T-helper 22 cell (primary cell): ENCODE measurements around the gene CPA1.

Source experiments
- DNase-seq: peaks from one replicate; pipeline ENCODE4 v3.0.0-alpha.2; 2020; ENCODE audit warnings: low read depth

CPA1 gene

DNA sequence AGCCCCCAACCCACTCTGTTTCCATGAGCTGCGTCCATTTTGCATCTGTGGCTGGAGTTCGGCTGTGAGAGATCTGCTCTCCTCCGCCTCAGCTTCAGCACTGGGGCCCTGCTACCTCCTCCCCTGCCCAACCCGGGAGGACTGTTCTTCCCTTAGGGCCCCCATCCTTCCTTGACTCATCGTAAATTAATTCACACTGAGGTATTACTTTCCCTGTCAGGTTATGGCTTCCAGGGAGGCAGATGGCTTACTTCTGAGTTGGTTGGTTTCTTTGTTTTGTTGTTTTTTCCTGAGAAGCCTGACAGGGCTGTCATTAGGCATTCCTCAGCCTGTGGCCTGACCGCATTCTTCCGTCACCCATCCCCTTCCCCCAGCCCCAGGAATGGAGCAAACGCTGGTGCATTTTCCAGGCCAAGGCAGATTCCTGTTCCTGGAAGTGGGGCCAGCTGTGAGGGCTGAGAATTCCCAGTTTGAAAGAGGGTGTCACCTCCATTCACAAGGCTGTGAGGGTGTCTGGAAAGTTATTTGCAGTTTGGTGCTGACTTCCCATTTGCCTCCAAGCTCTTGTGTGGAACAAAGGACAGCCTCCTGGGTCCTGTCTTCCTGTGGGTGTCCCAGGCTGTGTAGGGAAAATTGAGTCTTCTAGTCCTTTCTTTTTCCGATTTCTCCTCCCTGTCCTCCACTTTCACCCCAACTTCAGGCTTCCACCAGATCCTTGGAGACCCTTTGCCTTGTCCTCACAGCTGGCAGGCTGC lies 24.0 kb upstream of the CPA1 start:
- DNase-seq = no peak

DNA sequence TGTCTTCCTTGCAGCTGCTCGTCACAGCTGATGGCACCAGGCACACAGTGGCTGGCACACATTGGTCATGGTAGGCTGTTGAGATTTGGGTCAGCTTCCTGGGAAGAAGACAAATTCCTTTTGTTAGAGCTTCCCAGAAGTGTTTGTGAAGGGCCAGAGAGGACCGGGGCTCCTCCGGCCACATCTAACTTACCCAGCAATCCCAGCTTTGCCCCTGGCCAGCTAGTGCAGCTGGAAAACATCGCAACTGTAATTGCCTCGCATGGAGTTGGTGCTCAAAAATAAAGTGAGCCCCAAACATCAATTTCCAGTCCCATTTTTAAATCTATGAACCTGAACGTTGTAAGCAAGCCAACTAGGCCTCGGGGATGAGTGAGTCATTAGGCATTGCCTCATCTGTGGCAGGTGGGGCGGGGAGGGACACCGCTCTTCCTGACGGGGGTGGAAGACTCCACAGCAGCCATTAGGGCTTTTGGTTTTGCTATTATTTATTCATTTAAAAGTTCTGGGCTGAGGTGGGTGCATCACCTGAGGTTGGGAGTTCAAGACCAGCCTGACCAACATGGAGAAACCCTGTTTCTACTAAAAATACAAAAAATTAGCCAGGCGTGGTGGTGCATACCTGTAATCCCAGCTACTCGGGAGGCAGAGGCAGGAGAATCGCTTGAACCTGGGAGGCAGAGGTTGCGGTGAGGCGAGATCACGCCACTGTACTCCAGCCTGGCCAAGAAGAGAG lies 23.2 kb upstream of the CPA1 start:
- no peak for DNase-seq

DNA sequence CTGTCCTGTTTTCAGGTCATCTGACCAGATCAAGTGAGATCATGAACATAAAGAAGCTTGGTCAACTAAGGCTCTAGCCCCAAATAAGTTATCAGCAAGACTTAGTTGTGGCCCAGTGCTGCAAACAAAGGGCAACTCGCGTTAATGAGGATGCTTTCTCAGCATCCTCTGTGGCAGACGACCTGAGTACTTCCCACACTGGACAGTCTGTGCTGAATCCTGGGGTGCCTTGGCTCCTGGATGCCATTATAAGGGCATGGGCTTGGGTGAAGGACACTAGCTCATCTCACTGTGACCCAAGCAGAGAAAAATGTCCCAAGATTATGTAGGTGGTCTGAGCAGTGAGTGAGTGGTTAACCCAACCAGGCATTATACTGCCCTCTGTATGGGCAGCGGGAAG lies 21.8 kb upstream of the CPA1 start:
- no peak for DNase-seq

DNA sequence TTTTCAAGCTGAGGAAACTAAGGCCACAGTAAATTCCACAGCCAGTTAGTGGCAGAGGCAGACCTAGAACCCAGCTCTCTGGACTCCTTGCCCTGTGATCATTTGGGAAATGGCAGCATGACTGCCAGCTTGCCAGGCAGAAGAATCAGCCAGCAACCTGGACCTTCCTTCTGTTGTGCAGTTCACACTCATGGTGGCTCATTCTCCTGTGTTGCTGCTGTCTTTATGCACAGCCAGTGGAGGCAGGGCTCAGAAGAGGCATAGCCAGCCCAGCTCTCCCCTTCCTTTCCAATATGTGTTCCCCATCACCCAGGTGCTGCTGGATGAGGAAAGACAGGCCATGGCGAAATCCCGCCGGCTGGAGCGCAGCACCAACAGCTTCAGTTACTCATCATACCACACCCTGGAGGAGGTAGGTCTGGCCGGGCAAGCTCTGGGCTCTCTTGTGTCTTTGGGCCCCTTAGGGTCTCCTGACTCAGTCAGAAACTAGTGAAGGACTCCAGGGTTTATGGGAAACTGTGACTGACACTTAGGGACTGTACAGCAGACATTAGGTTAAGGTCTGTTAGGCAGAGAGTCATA lies 20.9 kb upstream of the CPA1 start:
- DNase-seq = no peak

DNA sequence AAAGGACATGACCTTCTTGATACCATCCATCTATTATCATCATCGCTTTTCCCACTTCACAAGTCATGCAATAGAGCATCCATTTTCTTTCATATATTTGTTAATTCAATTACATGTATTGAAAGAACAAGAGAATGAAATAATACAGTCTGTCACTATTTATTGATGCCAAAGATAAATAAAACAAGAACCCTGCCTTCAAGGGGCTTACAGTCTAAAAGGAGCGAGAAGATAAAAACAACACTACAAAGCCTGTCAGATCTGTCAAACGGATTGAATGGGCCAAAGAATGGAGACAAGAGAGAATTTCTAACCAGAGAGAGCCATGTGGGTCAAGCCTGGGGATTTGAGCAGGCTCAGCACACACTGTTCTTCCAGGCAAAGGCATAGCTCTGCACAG lies 19.8 kb upstream of the CPA1 start:
- no peak for DNase-seq

DNA sequence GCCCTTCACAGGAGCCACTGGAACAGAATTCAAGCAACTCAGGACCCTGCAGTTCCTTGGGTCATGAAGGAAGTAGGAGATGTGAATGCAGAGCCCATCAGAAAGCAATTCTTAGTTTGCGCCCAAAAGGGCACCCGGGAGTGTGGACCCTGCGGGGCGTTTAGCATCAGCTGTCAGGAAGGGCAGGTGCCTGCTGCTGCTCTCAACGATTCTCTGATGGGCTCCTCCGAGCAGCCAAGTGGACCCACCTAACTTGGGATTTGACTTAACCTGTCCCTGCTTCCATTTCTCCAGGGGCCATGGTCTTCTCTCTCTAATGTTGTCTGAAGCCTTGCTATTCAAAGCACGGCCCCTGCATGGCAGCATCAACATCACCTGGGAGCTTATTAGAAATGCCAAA lies 18.6 kb upstream of the CPA1 start:
- DNase-seq = no peak

DNA sequence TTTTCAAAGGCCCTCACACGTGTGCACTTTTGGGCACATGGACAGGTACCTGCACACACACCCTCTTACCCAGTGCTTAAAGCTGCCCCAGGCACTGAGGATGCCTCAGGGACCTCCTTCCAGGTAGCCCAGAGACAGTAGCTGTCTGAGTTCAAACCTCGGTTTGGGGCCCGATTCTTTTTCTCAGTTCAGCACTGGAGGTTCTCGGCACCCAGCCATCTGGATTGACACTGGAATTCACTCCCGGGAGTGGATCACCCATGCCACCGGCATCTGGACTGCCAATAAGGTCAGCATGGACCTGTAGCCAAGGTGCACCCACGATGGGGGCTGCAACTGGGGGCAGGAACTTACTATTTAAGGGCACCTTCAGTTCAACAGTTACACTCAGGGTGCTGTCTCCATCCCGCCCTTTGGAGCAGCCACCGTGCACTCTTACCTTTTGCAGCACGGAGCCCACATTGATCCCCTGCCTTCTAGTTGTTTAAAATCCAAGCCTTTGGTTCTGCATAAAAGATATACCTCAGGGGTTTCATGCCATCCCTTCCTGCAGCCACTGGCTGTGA lies 18.0 kb upstream of the CPA1 start:
- no peak for DNase-seq

DNA sequence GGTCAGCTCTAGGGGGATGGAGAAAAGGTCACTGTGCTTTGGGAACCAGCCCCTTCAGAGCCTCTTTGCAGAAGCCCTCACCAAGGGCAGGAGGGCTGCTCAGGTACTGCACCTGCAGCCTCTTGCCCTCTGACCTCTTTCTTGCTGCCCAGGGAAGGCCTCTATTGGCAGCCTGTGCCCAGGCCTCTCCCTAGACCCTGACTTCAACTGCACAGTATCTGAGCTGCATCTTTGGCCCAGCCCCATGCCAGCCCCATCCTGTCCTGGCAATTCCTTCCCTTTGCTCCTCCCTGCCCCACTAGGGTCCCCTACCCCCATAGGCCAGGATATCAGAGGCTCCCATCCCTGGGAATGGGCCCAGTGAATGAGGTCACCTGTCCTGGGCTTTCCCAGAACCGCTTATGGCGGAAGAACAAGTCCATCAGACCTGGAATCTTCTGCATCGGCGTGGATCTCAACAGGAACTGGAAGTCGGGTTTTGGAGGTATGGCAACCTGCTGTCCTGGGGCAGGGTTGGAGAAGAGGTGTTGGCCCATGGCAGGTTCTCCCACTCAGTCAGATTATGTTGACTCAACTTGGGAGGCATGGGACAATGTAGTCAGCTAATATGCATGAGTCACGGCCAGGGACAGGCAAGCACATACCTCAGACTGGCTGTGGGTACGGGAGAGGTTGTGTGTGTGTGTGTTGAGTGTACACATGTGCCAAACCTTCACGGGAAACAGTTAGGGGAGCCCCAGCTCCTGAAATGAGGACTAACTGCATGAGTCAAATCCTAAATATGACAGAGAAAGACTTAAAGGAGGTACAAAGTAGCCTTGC lies 17.1 kb upstream of the CPA1 start:
- DNase-seq = no peak

DNA sequence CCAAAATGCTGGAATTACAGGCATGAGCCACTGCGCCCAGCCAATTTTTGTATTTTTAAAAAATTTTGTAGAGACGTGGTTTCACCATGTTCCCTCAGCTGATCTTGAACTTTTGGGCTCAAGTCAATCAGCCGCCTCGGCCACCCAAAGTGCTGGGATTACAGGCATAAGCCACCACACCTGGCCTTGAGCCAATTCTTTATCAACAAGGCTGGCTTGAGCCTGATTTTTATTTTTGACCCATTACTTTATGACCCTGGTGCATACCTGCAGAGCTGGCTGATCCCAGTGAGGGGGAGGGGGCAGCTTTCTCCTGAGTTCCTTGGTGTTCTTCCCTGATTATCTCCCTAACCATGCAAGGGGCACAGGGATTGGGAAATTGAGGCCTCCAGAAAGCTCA lies 15.8 kb upstream of the CPA1 start:
- no peak for DNase-seq

DNA sequence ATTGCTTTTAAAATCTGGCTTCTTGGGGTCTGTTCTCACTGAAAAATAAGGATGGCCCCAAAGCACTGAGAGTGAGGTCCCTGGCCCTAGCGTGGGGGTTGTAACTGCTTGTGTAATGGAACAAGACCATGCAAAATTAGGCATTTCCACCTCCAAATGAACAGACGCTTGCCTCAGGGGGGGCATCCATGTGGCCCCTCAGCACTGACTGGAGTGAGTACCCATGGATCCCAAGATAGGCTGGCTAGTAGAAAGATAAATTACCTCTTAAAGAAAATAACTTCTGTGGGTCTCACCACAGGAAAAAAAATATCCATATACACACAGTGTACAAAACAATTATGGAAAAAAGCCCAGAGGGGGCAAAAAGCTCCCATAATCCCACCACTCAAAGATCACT lies 15.2 kb upstream of the CPA1 start:
- DNase-seq = no peak

DNA sequence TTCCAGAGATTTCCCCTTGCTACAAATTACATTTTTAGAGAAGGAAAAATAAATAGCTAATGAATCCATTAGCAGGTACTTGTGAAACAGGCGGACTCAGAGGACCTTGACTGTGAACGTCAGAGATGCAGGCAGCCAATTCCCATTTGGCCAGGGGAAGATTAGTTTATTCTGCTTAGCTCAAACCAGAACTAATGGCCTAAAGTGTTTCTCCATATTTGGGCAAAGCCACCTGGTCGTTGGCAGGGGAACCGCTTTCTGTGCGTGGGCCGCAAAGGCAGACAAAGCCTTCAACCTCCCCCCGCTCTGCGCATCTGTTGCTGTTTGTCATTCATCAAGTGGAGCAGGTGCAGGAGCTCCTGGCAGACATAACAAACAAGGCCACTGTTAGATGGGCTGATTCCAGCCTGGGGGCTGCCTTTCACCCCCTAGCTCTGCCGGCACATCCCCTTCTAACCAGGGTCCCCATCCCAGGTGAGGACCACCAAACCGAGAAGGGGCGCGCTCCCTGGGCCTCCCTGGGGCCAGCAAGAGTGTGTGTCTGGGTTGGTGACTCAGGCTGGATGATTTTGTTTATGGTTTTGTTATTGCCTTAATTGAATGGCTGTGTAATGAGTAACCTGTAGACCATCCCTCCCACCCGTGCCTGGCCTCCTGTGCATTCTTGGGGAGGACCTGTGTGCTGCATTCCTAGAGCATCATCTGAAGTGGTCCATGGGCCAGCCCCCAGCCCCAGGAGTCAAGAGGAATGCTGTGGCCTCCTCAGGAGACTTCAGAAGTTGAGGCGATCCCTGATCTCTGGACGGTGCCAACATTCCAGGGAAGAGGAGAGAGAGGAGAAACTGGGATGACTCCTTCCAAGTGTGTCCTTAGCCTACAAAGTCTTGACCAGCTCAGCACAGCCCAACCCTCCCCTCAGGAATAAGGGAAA lies 14.5 kb upstream of the CPA1 start:
- DNase-seq = no peak

DNA sequence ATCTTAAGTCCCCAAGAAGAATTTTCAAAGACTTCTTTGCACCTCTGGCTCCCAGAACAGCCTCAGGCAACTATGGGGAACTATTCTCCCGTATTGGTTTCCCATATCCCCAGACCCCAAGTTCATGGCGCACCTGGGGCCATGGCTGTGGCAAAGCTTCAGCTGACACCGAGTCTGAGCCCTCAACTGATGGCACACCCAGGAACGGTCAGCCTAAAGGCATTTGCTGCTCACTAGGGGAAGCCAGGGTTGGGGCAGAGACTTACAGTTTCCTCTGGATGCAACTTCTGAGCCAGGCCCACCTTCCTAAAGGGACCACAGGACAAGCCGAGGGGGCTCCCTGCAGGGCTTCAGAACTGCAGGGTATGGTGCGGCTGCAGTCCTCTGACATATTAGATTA lies 13.7 kb upstream of the CPA1 start:
- DNase-seq = no peak

DNA sequence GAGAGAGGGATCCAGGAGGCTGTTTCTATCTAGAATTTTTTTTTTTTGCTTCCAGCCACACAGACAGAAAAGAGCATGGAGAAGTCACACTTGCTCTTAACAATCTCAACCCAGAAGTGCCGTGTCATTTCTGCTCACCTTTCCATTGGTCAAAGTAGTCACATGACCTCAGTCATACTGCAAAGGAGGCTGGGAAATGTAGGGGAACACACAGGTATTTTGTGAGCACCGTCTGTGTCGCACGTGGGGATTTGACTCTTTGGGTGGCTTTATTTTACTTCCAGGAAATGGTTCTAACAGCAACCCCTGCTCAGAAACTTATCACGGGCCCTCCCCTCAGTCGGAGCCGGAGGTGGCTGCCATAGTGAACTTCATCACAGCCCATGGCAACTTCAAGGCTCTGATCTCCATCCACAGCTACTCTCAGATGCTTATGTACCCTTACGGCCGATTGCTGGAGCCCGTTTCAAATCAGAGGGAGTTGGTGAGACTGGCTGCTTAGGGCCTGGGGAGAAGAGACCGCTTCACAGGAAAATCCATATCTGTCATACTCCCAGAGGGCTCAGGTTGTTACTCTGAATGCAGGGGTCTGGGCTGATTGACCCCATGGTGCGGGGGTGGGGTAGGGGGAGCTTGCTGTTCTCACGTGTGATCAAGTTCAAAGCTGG lies 13.1 kb upstream of the CPA1 start:
- DNase-seq = no peak

DNA sequence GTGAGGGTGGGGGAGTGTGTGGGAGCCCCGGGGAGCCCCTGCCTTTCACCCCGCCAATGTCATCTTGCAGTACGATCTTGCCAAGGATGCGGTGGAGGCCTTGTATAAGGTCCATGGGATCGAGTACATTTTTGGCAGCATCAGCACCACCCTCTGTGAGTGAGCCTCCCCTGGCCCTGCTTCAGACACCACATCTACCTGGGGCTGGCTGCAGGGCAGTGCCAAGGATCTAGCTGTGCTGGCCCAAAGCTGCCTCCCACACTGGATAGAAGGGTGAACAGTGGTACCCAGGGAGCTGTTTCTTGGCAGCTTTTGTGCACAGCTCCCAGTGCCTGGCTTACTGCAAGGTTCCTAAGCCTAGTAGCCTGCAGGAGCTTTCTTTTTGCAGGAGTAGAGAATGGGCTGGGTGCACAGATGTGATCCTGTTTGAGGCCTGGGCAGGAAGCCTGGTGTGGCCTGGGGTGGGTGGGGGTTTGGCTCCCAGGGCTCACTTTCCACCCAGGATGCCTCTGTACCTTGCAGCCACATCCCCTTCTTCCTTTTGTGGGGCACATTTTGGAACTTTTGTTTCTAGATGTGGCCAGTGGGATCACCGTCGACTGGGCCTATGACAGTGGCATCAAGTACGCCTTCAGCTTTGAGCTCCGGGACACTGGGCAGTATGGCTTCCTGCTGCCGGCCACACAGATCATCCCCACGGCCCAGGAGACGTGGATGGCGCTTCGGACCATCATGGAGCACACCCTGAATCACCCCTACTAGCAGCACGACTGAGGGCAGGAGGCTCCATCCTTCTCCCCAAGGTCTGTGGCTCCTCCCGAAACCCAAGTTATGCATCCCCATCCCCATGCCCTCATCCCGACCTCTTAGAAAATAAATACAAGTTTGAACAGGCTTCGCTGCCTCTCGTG lies 12.2 kb upstream of the CPA1 start:
- DNase-seq = no peak

DNA sequence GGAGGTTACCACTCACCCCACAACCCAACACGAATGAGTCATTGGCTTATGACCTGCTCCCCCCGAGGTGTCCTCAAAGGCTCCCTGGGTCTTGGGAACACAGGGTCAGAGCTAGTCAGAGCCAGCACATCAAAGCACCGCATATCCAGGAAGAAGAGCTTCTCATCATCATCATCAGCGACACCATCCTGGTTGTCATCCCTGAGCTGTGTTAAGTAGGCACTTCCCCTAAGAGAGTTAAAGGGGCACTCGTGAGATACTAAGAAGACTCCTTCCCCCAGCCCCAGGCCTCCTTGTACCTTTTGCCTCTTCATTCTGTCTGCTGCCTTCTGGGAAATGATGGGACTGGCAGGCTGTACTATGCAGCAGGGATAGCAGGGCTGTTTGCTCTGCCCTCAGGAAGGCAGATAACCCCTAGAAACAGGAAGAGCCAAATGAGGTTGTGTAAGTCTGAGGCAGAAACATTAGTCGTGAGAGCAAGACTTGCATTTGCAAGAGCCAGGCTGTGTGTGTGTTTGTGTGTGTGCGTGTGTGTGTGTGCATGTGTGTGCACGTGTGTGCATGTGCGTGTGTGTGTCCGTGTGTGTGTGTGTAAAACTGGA lies 11.1 kb upstream of the CPA1 start:
- no peak for DNase-seq

DNA sequence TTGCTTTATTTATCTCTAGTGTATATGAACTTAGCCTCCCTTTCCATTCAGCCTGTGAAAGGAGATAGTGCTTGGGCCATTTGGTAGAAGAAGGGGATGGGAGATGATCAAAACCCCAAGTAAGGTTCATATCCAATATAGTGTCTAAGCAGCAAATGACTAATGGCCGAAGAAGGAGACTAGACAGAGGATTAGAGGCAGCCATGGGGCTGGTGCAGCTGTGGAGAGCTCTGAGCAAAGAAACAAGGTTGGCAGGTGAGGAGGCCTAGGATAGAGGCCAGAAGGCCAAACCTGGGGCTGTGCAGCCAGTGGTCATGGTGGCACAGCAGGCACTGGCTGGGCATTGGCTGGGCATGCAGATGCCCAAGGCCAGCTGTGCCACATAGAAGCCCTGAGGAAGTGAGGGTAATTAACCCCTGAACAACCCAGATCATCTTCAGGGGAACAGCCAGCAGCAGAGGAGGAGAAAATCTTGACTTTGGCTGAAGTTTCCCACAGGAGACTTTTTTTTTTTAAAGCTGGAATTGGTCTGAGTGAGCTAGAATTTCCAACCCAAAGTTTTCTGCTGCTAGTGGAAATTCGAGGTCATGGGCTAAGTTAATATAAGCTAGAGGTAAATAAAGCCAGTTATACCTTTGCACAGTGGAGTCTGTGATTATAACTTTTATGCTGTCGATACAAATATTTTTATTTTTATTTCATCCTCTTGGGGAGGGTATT lies 10.3 kb upstream of the CPA1 start:
- no peak for DNase-seq

DNA sequence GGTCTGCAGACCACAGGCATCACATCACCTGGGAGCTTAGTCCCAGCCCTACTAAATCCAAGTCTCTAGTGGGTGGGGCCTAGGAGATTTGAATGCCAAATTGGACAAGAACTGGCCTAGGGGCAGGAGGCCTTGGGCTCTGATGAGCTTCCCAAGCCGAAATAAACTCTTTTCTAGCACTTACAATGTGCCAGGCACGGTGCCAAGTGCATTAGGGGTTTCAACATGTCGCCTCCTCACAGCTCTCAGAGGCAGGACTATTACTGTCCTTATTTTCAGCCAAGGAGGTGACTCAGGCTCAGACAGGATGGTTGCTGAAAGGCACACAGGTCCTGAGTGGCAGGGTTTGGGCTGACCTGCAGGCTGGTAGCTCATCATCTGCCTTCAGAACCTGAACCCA lies 9.2 kb upstream of the CPA1 start:
- no peak for DNase-seq

DNA sequence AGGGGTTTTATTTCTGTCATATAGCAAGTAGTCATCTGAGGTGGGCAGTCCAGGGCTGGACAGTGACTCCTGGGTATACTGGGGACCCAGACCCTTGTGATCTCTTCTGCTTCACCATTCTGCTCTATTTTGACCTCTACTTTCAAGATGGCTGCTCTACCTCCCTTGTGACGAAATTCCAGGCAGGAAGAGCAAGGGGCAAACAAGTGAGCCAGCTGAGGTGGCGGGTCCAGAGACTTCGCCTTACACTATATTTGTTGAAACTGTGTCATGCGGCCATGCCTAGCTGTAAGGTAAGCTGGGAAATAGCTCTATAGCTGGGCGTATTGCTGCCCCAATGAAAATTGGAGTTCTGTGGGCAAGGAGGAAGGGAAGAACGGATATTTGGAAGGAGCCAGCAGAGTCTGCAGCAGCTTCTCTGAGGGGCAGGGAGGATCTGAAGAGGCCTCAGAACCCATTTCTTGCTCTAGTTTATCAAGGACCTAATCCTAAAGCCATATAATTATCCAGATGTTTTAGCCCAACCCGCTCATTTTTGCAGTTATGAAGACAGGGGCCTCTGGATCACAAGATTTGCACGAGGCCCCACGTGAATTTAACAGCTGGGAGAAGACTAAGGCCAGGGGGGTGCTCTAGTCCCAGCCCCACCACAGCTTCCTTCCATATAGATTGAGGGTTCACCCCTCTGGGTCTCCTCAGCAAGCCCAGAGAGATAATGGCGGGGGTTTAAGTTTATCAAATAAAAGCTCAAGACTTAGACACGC lies 7.7 kb upstream of the CPA1 start:
- no peak for DNase-seq
